Measurements from ENCODE around the gene LINC01488. TPM values are rescaled to one million over a fixed set of nuclear protein-coding genes. Genes with fewer than 3 reads are reported as not detected.
A peak's percentile ranks its signal among the peaks of the same experiment; 100 is the strongest.

The LINC01488 gene
- total and polyA plus RNA-seq, 2 of the 13 experiments (the other 11 are each of a cell fraction or from before 2014, with no cell fraction given) = 0.26 to 0.58 TPM

DNA sequence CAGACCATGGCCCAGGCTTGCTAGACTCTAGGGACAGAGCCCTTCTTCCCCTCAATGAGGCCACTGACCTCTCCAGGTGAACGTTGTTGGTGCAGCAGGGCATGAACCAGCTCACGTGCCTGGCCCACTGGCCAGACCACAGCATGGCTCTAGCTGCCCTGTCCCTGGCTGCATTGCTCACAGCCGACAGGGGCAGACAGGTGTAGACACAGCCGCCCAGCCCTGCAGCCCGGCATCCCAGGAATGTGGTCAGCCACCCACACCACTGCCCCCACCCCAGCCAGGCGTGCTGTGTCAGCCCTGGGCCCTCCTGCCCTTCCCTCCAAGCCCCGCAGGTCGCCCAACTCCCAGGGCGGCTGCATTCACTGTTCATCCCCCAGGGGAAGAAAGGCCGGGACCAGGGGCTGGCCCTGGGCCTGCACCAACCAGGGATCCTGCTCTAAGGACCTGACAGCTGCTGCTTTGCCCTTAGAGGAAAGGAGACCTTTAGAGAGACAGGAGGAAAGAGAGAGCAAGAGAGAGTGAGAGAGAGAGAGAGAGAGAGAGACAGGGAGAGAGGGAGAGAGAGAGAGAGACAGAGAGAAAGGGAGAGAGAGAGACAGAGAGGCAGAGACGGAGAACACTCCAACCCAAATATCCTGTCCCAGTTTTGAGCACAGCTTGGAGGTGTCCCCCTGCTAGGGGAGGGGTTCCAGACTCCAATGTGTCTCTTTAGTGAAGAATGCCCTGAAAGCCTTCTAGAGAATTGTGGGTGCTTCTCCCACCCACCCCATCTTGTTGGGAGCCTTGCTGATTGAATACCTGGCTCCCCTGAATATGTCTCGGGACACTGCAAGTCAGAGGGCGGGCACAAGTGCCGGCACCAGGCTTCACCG lies 44.2 kb upstream of the LINC01488 start (continued):
- TF ChIP-seq LRRFIP1 (CRISPR knock-in tag; conservative IDR thresholded peaks at IDR 0.05) (no peak), KAT8 (CRISPR knock-in tag; IDR thresholded peaks at IDR 0.05) (0 out of 2 replicates have a peak, but pooled peaks have one; percentile 14), MED13 (CRISPR knock-in tag; IDR thresholded peaks at IDR 0.05) (0 out of 2 replicates have a peak, but pooled peaks have one; percentile 36), ZNF556 (CRISPR knock-in tag; IDR thresholded peaks at IDR 0.05; ENCODE audit: borderline replicate concordance) (0 out of 2 replicates have a peak, but pooled peaks have one; percentile 19), ZNF281 (CRISPR knock-in tag; IDR thresholded peaks at IDR 0.05; ENCODE audit: borderline replicate concordance) (peak; percentile 54; the same call in 1 of the 2 replicates), ATAD3A (CRISPR knock-in tag; IDR thresholded peaks at IDR 0.05) (no peak), ZBTB7A (CRISPR knock-in tag; IDR thresholded peaks at IDR 0.05) (peak; percentile 91), CBFB (CRISPR knock-in tag; IDR thresholded peaks at IDR 0.05) (peak; percentile 76), GATAD2A (CRISPR knock-in tag; IDR thresholded peaks at IDR 0.05) (0 out of 2 replicates have a peak, but pooled peaks have one; percentile 56), ZBTB43 (CRISPR knock-in tag; conservative IDR thresholded peaks at IDR 0.05) (no peak), ZSCAN29 (CRISPR knock-in tag; conservative IDR thresholded peaks at IDR 0.05) (peak; percentile 92; the same call in 1 of the 2 replicates), EEA1 (CRISPR knock-in tag; IDR thresholded peaks at IDR 0.05; ENCODE audit: borderline replicate concordance) (no peak), NR2F6 (IDR thresholded peaks at IDR 0.05) (no peak; the same call in 1 of the 2 replicates), NR2F6 (CRISPR knock-in tag; IDR thresholded peaks at IDR 0.05) (peak; percentile 84), LCORL (IDR thresholded peaks at IDR 0.05) (no peak), LCORL (CRISPR knock-in tag; IDR thresholded peaks at IDR 0.05) (peak; percentile 94; the same call in 1 of the 2 replicates)
- TF ChIP-seq, protein P1, sequence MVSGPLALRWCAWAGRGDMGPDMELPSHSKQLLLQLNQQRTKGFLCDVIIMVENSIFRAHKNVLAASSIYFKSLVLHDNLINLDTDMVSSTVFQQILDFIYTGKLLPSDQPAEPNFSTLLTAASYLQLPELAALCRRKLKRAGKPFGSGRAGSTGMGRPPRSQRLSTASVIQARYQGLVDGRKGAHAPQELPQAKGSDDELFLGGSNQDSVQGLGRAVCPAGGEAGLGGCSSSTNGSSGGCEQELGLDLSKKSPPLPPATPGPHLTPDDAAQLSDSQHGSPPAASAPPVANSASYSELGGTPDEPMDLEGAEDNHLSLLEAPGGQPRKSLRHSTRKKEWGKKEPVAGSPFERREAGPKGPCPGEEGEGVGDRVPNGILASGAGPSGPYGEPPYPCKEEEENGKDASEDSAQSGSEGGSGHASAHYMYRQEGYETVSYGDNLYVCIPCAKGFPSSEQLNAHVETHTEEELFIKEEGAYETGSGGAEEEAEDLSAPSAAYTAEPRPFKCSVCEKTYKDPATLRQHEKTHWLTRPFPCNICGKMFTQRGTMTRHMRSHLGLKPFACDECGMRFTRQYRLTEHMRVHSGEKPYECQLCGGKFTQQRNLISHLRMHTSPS (CRISPR knock-in tag; IDR thresholded peaks at IDR 0.05; ENCODE audit: low read depth) = peak; percentile 91
- TF ChIP-seq, protein P2, sequence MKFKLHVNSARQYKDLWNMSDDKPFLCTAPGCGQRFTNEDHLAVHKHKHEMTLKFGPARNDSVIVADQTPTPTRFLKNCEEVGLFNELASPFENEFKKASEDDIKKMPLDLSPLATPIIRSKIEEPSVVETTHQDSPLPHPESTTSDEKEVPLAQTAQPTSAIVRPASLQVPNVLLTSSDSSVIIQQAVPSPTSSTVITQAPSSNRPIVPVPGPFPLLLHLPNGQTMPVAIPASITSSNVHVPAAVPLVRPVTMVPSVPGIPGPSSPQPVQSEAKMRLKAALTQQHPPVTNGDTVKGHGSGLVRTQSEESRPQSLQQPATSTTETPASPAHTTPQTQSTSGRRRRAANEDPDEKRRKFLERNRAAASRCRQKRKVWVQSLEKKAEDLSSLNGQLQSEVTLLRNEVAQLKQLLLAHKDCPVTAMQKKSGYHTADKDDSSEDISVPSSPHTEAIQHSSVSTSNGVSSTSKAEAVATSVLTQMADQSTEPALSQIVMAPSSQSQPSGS (CRISPR knock-in tag; IDR thresholded peaks at IDR 0.05) = peak; percentile 35; the same call in 1 of the 2 replicates
